ENCODE data around the gene METTL1.

Gene METTL1

DNA sequence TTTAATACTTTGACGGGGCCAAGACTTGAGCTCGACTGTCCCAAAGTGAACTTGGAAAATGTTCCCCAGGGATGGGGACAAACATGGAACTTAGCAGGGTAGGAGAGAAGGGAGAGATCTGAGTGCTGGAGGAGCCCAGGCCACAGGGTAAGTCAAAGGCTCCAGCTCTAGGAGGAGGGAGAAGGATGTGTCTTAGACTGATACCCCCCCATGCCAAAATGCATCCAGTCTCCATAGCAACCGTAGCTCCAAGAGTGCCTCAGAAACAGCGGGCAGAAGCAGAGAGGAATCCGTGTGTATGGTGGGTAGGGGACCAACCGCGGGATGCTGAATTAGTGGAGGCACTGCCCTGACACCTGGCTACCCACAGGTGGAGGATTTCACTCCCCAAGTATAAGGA is 32.5 kb downstream of the METTL1 start:
- WGBS, 2 experiments = 18% methylated on average over 7 of the region's 7 CpGs

DNA sequence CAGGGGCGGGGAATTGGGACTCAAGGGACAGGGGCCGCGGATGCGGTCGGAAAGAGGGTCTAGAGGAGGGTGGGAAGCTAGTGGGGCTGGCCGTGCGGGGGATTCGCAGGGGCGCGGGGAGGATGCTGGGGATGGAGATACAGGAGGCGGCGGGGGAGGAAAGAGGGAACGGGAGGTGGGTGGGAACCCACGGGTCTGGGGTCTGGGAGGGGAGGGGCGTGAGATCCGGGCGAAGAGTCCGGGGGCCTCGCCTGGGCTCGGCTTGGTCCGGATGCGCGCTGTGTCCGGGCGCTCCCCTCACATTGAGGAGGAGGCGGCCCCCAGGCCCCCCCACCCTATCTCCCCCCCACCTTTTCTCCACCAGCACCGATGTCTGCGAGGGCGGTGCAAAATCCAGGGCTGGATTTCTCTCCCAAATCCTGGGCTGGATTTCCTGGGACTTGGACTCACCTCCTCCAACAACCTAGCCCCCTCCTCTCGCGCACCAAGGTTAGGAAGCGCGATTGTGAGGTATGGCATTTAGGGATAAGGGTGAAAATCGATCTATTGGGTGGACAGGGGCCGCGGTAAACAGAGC is 33.2 kb downstream of the METTL1 start, which contains the start of gene AGAP2:
Gene AGAP2, minus strand, starts transcription at position 82 of the 577 bp plus-strand sequence. CDS start 496 bp downstream, outside the sequence.
- H3K27me3 ChIP-seq (ENCODE audit: control insufficient read depth, insufficient read depth, low read length, poor library complexity, severe bottlenecking) = peaks cover 99% of the 10 kb centered on the region
- no peak within 1 kb of the TSS for H3K27ac ChIP-seq (ENCODE audit: insufficient read depth, low read depth, low read length, poor library complexity, severe bottlenecking)
- no peaks in the 10 kb centered on the region for H3K36me3 ChIP-seq (ENCODE audit: control insufficient read depth, insufficient read depth, low read length)
- H3K4me3 ChIP-seq (ENCODE audit: insufficient read depth, low read depth, low read length) = peak within 1 kb of the TSS; percentile 44
- WGBS, 2 experiments = 0 to 1% methylated on average over 33 to 34 of the region's 36 CpGs
- no peaks in the 10 kb centered on the region for H3K9me3 ChIP-seq (ENCODE audit: control insufficient read depth, low read length)
- H3K4me1 ChIP-seq (ENCODE audit: control insufficient read depth, insufficient read depth, low read length) = peaks cover 30% of the 10 kb centered on the region

More for the DNA sequence above, 32.5 kb downstream of the METTL1 start:
- Histone ChIP-seq H3K4me1 (ENCODE audit: control insufficient read depth, insufficient read depth, low read length) (peaks cover 30% of the 10 kb centered on the region), H3K36me3 (ENCODE audit: control insufficient read depth, insufficient read depth, low read length) (no peaks in the 10 kb centered on the region), H3K27ac (ENCODE audit: insufficient read depth, low read depth, low read length, poor library complexity, severe bottlenecking) (no peak overlapping the region), H3K27me3 (ENCODE audit: control insufficient read depth, insufficient read depth, low read length, poor library complexity, severe bottlenecking) (peaks cover 98% of the 10 kb centered on the region), H3K4me3 (ENCODE audit: insufficient read depth, low read depth, low read length) (peak overlapping the region; percentile 44), H3K9me3 (ENCODE audit: control insufficient read depth, low read length) (no peaks in the 10 kb centered on the region)

DNA sequence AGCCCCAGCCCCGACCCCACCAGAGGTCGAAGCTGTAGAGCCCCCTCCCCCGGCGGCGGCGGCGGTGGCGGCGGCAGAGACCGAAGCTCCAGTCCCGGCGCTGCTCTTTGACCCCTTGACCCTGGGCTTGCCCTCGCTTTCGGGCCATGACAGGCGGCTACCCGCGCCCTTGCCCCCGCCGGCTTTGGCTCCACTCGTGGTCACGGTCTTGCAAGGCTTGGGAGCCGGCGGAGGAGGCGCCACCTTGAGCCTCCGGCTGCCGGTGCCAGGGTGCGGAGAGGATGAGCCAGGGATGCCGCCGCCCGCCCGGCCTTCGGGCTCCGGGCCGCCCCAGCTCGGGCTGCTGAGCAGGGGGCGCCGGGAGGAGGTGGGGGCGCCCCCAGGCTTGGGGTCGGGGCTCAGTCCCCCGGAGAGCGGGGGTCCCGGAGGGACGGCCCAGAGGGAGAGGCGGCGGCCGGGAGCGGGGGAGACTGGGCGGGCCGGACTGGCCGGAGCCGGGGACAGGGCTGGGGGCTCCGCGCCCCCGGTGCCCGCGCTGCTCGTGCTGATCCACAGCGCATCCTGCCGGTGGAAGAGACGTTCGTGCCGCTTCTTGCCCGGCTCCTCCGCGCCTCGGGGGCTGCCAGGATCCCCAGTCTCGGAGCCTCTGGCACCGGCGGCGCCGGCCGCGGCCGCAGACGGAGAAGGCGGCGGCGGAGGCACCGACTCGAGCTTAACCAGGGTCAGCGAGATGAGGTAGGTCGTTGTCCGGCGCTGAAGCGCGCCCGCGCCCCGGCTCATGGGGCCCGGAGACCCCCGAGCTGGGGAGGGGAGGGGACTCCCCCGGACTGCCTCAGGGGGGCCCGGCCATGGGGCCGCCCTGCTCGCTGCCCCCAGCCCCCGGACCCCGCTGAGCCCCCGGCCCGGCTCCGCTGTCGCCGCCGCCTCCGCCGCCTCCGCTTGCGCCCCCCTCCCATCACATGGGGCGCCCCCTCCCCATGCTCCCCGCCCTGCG is 34.1 kb downstream of the METTL1 start:
- WGBS, 2 experiments = 1% methylated on average over 106 to 110 of the region's 110 CpGs
- peaks cover 100% of the 10 kb centered on the region for H3K27me3 ChIP-seq (ENCODE audit: control insufficient read depth, insufficient read depth, low read length, poor library complexity, severe bottlenecking)
- H3K27ac ChIP-seq (ENCODE audit: insufficient read depth, low read depth, low read length, poor library complexity, severe bottlenecking) = no peak overlapping the region

DNA sequence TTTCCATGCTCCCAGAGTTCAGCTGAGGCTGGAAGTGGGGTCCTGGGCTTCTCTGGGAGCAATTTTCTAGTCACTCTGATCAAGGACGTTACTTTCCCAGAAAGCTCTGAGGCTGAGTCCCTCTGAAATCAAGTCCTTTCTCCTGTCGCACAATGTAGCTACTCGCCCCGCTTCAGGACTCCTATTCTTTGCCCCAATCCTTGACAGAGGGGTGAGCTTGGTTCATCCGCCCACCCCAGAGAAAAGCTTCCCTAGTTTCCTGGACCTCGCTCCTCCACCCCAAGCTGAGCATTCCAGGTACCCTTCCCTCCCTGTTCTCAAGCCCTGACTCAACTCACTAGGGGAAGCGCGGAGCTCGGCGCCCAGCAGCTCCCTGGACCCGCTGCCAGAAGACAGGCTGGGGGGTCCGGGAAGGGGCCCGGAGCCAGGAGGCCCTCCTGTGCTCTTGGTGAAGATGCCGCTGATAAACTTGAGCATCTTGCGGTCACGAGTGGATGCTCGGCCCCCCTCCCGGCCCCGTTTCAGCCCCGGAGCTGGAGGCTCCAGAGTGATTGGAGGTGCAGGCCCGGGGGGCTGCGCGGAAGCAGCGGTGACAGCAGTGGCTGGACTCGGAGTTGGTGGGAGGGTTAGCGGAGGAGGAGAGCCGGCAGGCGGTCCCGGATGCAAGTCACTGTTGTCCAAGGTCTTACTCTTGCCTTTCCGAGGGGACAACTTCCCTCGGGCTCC is 35.0 kb downstream of the METTL1 start:
- H3K36me3 ChIP-seq (ENCODE audit: control insufficient read depth, insufficient read depth, low read length) = no peaks in the 10 kb centered on the region
- H3K27ac ChIP-seq (ENCODE audit: insufficient read depth, low read depth, low read length, poor library complexity, severe bottlenecking) = no peak overlapping the region
- H3K4me3 ChIP-seq (ENCODE audit: insufficient read depth, low read depth, low read length) = no peak overlapping the region
- H3K27me3 ChIP-seq (ENCODE audit: control insufficient read depth, insufficient read depth, low read length, poor library complexity, severe bottlenecking) = peaks cover 100% of the 10 kb centered on the region
- H3K4me1 ChIP-seq (ENCODE audit: control insufficient read depth, insufficient read depth, low read length) = peaks cover 30% of the 10 kb centered on the region
- WGBS, 2 experiments = 3% methylated on average over 31 of the region's 31 CpGs
- no peaks in the 10 kb centered on the region for H3K9me3 ChIP-seq (ENCODE audit: control insufficient read depth, low read length)

More for the DNA sequence above, 34.1 kb downstream of the METTL1 start:
- H3K4me1 ChIP-seq (ENCODE audit: control insufficient read depth, insufficient read depth, low read length) = peaks cover 30% of the 10 kb centered on the region
- peak overlapping the region; percentile 44 for H3K4me3 ChIP-seq (ENCODE audit: insufficient read depth, low read depth, low read length)
- H3K36me3 ChIP-seq (ENCODE audit: control insufficient read depth, insufficient read depth, low read length) = no peaks in the 10 kb centered on the region
- no peaks in the 10 kb centered on the region for H3K9me3 ChIP-seq (ENCODE audit: control insufficient read depth, low read length)

DNA sequence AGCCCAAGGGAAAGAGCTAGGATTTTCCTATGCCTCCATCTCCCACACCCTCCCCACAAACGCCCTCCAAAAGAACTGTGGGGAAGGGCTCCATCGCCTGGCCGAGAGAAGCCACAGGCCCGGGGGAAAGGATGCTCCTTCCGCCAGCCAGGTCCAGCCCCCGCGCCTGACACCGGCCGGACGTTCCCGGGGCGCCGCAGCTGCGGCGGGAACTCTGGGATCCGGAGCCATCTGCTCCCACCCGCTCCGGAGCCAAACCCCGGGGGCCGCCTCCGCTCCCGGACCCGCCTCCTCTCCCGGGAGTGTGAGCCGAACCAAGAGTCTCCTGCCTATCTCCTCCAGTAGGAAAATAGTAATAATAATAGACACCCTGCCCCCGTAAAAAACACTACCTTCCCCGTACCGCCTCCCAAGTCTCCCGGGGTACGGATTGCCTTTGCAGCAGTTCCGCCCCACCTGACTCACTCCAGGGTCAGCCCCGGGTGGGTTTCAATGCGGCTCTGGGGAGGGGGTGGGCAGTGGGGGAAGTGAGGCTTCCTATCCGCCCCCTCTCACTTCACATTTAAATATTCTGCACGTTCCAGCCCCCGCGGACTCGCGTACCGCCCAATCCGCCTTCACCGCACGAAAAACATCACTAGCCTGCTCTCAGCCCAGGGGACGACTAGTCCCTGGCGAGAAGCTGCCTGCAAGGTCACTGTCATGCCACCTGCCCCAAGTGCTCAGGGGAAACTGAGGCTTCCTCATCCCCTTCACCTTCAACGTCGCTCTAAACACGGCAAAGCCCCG is 35.8 kb downstream of the METTL1 start:
- WGBS, 2 experiments = 1% methylated on average over 47 to 49 of the region's 49 CpGs
- Histone ChIP-seq H3K27ac (ENCODE audit: insufficient read depth, low read depth, low read length, poor library complexity, severe bottlenecking) (no peak overlapping the region), H3K27me3 (ENCODE audit: control insufficient read depth, insufficient read depth, low read length, poor library complexity, severe bottlenecking) (peaks cover 100% of the 10 kb centered on the region), H3K4me1 (ENCODE audit: control insufficient read depth, insufficient read depth, low read length) (peaks cover 30% of the 10 kb centered on the region), H3K9me3 (ENCODE audit: control insufficient read depth, low read length) (no peaks in the 10 kb centered on the region), H3K36me3 (ENCODE audit: control insufficient read depth, insufficient read depth, low read length) (no peaks in the 10 kb centered on the region), H3K4me3 (ENCODE audit: insufficient read depth, low read depth, low read length) (peak overlapping the region; percentile 16)

DNA sequence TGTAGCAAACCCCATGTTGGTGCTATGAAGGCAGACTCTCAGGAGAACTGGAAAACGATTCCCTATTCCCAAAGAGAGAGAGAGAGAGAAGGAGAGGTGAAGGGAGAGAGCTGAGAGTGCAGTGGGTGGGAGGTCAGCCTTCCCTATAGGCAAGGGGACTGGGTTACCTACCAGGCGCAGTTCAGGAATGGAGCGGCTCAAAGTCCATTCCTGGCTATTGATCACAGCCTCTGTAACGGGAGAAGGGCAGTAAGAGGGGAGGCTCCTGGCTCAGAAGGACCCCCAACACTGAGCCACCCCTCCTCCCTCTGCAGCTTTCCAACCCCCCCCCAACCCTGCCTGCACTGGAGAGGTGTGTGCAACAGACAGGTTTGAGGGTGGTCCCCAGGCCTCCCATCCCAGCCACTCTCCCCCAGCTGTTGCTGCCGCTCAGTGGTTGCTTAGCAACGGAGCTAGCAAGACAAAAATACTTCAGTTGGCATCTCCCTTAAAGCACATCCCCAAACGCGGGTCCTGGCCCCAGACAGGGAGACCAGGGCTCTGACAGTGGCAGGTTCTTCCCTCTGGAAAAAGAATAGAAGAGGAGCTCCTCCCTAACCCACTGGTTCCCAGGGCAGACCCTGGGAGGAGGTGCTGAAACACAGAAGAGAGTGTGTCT is 36.6 kb downstream of the METTL1 start:
- H3K27me3 ChIP-seq (ENCODE audit: control insufficient read depth, insufficient read depth, low read length, poor library complexity, severe bottlenecking) = peaks cover 100% of the 10 kb centered on the region
- WGBS, 2 experiments = 17 to 19% methylated on average over 8 of the region's 8 CpGs
- no peaks in the 10 kb centered on the region for H3K36me3 ChIP-seq (ENCODE audit: control insufficient read depth, insufficient read depth, low read length)
- H3K4me1 ChIP-seq (ENCODE audit: control insufficient read depth, insufficient read depth, low read length) = peaks cover 30% of the 10 kb centered on the region
- no peak overlapping the region for H3K4me3 ChIP-seq (ENCODE audit: insufficient read depth, low read depth, low read length)
- H3K9me3 ChIP-seq (ENCODE audit: control insufficient read depth, low read length) = no peaks in the 10 kb centered on the region
- H3K27ac ChIP-seq (ENCODE audit: insufficient read depth, low read depth, low read length, poor library complexity, severe bottlenecking) = no peak overlapping the region

DNA sequence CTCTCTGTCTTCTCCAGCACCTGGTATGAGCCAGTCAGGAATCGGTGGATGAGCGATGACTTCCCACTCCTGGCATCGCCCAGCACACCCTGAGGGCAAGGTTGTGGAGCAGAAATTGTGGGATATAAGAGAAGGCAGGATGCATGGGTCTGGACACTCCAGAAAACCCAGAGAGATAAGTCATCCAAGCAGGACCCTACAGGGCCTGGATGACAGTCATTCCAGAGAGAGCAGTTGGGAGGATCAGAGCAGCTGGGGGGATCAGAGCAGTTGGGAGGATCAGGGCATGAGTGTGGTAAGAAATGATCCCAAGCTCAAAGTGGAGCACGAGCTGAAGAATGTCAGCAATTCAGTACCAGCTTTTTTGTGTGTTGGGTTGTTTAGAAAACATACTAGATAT is 37.3 kb downstream of the METTL1 start:
- Histone ChIP-seq H3K4me1 (ENCODE audit: control insufficient read depth, insufficient read depth, low read length) (peaks cover 25% of the 10 kb centered on the region), H3K27ac (ENCODE audit: insufficient read depth, low read depth, low read length, poor library complexity, severe bottlenecking) (no peak overlapping the region), H3K36me3 (ENCODE audit: control insufficient read depth, insufficient read depth, low read length) (no peaks in the 10 kb centered on the region), H3K9me3 (ENCODE audit: control insufficient read depth, low read length) (no peaks in the 10 kb centered on the region), H3K4me3 (ENCODE audit: insufficient read depth, low read depth, low read length) (no peak overlapping the region), H3K27me3 (ENCODE audit: control insufficient read depth, insufficient read depth, low read length, poor library complexity, severe bottlenecking) (peaks cover 100% of the 10 kb centered on the region)
- 83% methylated on average over 4 of the region's 4 CpGs for WGBS, 2 experiments

DNA sequence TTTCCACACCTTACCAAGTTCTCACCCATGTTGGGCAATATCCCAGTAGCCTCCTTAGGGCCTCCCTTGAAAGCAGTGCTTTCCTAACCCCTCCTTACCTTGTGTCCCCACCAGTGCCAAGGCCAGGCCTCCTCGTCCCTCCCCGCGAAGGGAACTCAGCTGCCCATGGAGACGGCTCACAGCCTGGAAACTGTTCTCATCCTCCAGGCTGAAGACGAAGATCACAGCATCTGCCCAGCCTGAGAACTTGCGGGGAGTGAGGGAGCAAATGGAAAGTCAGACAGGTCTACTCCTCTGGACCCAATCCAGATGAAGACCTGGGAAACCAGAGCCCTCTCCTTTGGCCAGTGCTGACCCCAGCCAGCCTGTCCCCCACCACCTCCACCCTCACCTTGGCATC is 38.0 kb downstream of the METTL1 start:
- H3K4me3 ChIP-seq (ENCODE audit: insufficient read depth, low read depth, low read length) = no peak overlapping the region
- H3K9me3 ChIP-seq (ENCODE audit: control insufficient read depth, low read length) = no peaks in the 10 kb centered on the region
- peaks cover 21% of the 10 kb centered on the region for H3K4me1 ChIP-seq (ENCODE audit: control insufficient read depth, insufficient read depth, low read length)
- H3K27ac ChIP-seq (ENCODE audit: insufficient read depth, low read depth, low read length, poor library complexity, severe bottlenecking) = no peak overlapping the region
- H3K27me3 ChIP-seq (ENCODE audit: control insufficient read depth, insufficient read depth, low read length, poor library complexity, severe bottlenecking) = peaks cover 100% of the 10 kb centered on the region
- WGBS, 2 experiments = 80 to 81% methylated on average over 6 of the region's 6 CpGs
- no peaks in the 10 kb centered on the region for H3K36me3 ChIP-seq (ENCODE audit: control insufficient read depth, insufficient read depth, low read length)

All from ectodermal cell (in vitro differentiated cells).